ENCODE data around the gene EIF1.
A peak's percentile ranks its signal among the peaks of the same experiment; 100 is the strongest.
"Not testable (repeated sequence)": the region's sequence is repeated elsewhere in the genome, so short reads cannot be mapped to it uniquely, and the experiment has no call there.

The EIF1 gene

DNA sequence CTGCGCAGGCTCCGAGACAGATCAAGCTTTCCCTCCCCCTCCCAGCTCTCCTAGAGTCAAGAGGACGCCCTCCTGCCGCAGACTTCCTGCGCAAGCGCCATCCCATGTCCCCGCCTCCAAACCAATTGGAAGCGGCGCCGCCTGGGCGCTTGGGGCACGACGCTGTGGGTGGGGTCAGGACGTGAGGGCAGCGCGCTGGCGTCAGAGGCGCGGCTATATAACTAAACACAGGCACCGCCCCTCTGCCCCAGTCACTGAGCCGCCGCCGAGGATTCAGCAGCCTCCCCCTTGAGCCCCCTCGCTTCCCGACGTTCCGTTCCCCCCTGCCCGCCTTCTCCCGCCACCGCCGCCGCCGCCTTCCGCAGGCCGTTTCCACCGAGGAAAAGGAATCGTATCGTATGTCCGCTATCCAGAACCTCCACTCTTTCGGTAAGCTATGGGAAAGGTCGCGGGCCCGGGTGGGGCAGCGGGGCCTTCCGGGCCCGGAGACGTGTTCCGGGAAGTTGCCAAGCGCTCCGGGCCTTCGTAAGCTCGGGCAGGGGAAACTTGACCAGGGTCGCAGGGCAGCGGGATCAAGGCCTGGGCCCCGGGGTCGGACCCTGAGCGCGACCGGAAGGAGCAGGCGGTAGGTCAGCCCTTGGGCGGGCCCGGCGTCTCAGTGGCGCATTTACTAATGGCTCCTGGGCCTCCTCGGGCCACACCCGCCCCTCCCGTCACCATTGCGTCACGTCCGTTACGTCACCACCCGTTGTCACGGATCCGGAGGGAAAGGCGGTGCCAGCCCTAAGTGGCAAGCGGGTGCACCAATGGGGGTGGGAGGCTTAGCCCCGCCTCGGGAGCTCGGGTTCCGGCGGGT is at the start of gene EIF1:
Gene EIF1, plus strand, starts transcription at position 245 of the 856 bp plus-strand sequence. Its CDS starts 154 bp downstream, at position 399.
- DNase-seq (ENCODE audit: low read depth in 2 of 3, low spot score in 2 of 3), result peak; percentile 99 to 100 (median 100)

DNA sequence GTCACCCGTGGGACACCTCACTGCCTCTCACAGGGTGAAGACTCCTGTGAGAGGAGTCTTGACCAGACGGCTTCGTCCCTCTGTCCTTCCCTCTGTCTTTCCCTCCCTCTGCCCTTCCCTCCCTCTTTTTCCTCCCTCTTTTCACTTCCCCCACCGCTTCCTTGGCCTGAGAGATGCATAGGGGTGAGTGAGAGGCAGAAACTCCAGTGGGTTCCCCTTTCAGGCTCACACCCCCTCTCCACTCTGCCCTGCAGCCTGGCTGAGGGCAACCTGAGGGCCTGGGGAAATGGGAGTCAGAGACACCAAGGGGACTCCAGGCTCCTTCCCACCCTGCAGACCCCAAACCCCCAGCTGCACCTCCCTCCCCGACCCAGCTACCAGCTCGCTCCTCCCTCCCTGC is 49.7 kb upstream of the EIF1 start:
- DNase-seq (ENCODE audit: low read depth in 2 of 3, low spot score in 2 of 3), result no peak

DNA sequence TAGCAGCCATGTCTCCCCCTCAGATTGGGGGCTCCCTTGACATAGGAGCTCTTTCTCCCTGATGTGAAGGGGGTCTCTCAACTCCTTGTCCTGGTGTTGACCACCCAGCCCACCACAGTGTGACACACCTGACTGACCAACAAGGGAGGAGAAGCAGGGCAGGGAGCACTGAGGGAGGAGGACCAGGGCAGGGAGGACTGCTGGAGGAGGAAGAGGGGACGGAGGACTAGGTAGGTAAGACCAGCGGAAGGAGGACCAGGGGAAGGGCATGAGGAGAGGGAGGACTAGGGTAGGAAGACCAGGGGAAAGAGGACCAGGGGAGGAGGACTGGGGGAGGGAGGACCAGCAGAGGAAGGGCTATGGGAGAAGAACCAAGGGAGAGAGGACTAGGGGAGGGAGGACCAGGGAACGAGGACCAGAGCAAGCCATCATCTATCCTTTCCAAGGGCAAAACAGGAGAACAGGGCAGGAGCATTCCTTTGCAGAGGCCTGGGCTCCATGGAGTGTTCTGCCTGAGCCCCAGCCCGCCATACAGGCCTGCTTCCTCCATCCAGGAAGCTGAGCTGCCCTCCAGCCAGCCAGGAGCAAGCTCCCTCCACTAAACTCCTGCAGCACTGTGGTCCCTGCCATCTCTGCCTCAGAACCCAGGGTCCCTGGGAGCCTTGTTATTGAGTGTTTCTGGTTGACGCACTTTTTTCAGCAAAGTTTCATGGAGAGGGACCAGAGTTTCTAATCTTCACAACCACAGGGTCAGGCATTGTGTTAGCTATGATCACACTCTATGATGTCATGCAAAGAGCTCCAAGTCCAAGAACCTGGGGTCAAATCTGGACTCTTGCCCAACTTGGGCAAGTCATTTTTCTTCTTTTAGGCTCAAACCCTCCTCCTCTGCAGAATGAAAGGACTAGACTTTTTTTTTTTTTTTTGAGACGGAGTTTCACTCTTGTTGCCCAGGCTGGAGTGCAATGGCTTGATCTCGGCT is 48.9 kb upstream of the EIF1 start:
- DNase-seq (ENCODE audit: low read depth in 2 of 3, low spot score in 2 of 3), result no peak

DNA sequence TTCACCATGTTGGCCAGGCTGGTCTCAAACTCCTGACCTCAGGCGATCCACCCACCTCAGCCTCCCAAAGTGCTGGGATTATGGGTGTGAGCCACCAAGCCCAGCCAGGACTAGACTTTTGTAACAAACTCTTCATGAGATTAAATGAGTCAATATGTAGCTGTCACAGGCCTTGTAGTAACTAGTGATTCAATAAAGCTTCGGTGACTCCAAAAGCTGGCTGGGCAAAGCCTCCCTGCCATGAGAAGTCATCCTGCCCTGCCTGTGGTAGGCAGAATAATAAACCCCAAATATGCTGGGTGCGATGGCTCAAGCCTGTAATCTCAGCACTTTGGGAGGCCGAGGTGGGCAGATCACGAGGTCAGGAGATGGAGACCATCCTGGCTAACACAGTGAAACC is 48.1 kb upstream of the EIF1 start:
- DNase-seq (ENCODE audit: low read depth in 2 of 3, low spot score in 2 of 3), result not testable (repeated sequence)

DNA sequence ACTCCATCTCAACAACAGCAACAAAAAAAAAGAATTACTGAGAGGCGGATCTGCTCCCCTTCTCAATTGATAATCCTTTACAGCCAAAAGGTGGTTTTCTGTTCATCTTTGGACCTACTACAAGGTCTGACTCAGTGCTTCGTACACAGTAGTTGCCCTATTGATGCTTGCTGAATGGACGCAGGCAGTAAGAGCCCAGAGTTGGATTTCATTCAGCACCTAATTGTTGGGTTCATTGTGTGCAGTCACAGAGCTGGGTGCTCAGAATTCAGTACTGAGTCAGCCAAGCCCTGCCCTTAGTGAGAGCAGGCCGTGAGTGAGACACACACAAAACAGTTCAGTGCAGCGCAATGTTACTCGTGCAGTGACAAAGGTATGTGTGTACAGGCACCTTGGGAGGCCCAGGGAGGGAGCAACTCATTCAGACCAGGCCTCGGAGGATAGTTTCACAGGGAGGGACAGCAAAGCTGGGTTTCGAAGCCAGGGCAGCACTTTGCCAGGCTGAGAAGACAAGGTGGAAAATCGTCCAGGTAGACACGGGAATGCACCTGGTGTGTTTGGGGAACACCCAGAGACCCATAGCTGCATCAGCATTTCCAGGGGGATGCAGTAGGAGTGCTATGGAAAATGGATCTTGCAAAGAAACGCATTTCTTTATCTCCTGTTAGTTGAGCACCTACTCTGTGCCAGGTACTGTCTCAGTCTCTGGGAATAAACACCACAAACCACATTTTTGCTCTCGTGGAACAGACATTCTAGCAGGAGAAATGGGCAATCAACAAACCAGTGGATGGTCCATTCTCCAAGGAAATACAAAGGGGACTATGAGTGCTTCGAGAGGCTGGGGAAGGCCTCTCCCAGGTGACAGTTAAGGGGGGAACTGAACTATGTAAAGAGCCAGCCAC is 46.2 kb upstream of the EIF1 start:
- no peak for DNase-seq (ENCODE audit: low read depth in 2 of 3, low spot score in 2 of 3)

DNA sequence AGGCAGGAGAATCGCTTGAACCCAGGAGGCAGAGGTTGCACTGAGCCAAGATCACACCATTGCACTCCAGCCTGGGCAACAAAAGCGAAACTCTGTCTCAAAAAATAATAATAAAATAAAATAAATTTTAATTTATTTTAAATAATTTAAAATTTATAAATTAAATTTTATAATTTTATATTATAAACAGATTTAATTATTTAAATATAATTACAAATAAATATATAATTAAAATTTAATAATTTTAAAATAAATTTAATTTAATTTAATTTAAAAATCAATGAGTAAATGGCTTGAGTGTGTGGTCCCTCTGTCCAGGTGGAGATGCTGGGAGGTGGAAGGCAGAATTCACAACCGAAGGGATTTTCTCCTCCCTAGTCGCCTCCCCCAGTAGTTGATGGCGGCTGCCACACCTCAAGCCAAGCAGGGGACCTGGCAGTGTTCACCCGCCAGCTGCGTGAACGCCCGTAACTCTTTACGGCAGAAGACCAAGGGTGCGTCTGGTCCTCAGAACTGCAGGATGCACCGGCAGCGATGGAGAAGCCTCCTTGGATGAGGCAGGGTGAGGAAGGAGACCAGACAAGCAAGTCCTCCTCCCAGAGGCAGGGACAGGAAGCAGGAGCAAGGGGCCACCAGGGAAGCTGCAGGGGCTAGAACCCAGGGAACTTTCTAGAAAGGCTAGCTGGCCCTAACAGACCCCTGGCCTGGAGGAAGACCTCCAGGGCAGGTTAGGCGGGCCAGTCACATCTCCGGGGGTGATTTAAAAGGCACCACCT is 41.5 kb upstream of the EIF1 start:
- DNase-seq (ENCODE audit: low read depth in 2 of 3, low spot score in 2 of 3), result no peak

DNA sequence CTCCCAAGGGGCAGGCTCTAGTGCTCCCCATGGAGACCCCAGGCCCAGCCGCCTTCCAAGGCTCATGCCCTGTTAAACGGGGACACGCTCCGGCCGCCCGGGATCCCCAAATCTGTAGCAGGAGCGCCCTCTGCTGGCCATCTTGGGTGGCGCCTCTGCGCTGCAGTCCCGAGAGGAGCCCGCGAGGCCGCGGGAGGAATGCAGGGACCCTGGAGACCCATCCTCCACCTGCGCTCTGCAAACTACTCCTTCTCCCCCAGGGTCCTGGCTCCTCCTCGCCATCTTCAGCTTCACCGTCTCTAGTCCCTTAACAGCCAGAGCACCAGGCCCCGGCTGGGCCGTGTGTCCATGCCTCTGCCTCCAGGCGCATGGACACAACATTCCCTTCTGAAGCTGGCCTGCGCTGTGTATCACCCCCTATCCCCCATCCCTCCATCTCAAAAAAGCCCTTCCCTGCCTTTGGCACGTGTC is 40.7 kb upstream of the EIF1 start:
- peak; percentile 65 to 98 (median 95) for DNase-seq (ENCODE audit: low read depth in 2 of 3, low spot score in 2 of 3)

DNA sequence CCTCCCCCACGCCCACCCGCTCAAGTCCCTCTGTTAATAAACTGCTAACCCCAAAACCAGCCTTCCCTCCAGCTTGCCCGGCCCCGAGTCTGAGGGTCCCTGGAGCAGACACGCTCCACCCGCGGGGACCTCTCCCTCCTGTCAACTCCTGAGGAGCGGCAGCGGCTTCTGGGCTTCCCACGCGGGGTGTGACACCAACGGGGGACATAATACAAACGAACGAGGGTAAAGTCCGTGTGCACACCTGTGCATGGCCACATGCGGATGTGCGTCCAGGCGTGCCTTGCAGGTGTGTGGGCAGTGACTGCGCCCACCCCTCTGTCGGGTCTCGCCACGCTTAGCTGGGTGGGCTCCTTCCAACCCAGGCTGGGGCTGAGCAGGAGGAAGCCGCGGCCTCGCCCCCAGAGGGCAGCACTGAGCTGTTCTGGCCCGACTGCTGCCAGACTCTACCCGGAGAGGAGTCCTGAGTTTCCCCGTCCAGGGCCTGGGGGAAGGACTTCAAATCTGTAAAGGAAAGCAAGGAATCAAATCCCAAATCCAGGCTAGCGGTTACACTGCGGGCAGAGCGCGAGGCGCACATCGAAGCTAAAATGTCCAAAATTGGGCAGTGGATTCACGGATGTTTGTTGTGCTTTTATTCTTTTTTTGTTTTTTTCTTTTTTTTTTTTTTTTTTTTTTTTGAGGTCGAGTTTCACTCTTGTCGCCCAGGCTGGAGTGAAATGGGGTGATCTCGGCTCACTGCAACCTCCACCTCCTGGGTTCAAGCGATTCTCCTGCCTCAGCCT is 40.1 kb upstream of the EIF1 start:
- peak; percentile 68 to 91 (median 76) for DNase-seq (ENCODE audit: low read depth in 2 of 3, low spot score in 2 of 3)

DNA sequence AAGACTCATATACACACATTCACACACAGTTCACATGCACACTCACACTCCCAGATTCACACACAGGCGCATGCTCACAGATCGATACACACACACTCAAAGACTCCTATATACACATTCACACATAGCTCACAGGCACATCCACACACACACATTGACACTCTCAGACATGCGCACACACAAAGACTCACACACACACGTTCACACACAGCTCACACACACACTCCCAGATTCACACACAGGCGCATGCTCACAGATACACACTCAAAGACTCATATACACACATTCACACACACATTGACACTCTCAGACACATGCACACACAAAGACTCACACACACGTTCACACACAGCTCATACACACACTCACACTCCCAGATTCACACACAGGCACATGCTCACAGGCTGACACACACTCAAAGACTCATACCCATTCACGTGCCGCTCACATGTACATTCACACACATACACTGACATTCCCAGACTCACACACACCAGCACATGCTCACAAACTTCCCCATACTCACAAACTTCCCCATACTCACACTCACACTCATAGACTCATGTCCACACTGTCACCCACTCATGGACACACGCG is 38.7 kb upstream of the EIF1 start:
- no peak for DNase-seq (ENCODE audit: low read depth in 2 of 3, low spot score in 2 of 3)

DNA sequence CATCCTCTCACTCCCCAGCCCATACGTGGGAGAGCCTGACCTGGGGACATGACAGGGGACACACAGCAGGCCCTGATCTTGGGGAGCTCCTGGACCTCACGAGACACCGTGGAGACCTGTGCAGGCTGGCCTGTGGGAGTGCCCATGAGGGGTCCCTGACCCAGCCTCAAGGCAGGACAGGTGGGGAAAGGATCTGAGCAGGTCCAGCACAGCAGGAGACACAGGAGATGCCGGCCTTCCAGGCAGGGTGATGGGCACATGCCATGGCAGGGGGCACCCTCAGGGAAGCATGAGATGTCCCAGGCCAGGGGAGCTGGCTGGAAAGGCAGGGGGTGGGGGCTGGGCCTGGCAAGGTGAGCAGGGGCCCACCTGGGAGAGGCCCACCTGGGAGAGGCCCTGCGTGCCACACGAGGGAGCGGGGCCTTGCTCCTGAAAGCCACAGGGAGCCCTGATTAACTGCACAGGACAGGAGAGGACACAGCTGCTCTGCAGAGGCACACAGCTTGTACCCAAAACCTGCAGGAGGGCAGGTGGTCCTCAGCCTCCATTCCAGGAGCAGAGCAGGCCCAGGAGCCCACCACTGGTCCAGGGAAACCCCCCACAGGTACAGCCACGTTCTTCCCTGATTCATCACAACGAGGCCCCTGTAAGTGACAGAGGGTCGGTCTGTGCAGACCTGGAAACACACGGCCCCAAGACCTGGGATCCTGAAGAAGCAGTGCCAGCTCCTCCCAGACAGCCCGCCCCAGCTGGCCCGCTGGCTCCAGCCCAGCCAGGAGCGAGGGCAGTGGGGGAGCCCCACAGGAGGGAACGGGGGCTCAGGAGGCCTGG is 37.7 kb upstream of the EIF1 start:
- no peak for DNase-seq (ENCODE audit: low read depth in 2 of 3, low spot score in 2 of 3)

DNA sequence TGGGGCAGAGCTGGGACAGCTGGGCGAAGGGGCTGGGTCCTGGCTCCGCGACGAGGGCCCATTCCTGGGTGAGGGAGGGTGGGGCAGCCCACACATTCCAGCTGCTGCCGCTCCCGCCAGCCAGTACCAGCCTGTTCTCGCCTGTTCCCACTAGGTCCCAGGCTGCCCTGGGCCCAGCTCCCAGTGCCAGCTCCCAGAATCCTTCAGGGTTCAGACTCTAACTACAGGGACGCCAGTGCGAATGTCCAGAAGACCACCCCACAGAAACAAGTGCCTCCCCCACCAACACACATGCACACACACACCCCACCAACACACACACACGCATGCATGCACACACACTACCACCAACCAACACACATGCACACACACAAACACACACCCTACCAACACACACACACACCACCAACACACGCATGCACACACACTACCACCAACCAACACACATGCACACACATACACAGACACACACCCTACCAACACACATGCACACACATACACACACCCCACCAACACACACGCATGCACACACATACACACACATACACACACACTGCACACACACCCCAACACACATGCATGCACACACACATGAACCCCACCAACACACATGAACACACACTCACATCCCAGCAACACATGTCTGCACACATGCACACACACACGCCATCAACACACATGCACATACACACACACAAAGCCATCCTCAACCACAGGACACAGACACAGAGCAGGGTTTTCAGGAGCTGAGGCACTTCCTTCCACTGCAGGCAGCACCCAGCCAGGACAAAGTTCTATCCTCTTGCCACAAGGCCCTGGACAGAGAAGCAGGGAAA is 36.8 kb upstream of the EIF1 start:
- DNase-seq (ENCODE audit: low read depth in 2 of 3, low spot score in 2 of 3), result no peak

DNA sequence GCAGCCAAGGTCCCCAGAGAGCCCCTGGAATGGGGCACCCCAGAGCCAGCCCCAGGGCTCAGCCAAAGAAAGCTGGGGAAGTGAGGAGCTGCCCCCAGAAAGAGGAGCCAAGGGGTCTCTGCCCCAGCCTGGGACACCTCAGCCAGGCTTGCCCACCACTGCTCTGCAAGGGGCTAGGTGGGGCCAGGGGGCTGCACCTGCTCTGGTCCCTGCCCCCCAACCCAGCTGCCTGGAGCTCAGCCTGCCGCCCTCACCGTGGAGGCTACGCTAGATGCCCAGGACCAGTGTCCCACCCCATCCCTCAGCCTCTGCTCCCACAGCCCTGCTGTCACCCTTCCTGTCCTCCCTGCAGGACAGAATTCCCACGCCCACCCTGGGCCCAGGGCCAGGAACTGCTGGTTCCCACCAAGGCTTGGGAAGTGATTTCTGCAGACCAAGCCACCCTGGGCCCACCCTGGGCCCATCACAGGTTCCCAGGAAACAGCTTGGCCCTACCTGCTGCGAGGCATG is 36.2 kb upstream of the EIF1 start:
- DNase-seq (ENCODE audit: low read depth in 2 of 3, low spot score in 2 of 3), result no peak

DNA sequence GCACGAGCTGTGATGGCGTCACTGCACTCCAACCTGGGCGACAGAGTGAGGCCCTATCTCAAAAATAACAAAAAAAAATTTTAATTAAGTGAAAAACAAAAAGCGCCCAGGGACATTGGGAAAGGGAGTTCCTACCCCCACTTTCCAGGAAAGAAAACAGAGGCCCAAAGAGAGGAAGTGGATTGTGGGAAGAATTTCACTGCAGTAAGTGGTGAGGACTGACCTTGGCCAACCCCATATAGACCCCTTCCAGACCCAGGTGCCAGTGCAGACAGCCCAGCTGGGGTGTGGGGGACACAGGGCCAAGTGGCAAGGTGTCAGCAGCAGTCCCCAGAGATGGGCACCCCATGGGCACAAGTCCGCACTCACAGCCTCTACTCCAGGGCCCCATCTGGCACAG is 35.3 kb upstream of the EIF1 start:
- DNase-seq (ENCODE audit: low read depth in 2 of 3, low spot score in 2 of 3), result no peak

DNA sequence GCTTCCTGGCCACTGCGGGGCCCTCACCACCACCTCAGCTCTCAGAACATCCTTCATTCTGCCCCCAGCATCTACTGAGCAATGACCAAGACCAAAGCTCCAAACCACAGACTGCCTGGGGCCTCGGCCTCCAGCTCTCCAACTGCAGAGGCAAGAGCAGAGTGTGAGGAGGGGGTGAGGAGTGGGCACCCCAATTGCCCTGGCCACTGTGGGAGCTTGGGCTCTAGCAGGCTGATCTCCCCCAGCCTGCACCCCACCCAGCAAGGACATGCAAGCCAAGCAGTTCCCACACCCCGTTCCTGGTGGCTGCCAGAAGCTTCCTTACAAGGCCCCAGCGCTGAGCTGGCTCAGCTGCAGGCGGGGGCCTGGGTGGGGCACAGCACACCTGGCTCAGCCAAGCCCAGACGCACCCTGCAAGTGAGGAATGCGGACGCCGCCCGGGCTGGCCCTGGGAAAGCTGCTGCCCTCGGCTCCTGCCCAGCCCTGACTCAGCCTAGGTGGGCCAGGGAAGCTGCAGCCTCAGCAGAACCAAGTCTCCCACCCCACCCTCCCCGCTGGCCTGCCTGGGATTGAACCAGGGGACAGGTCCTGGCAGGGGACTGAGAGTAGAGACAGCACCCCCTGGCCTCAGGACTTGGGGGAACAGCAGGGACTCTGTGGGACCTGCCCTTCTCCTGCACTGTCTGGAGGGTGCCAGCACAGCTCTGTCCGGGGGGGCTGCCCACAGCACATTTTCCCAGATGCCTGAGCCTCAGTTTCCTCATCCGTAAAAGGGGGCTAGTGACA is 34.6 kb upstream of the EIF1 start:
- DNase-seq (ENCODE audit: low read depth in 2 of 3, low spot score in 2 of 3), result no peak

DNA sequence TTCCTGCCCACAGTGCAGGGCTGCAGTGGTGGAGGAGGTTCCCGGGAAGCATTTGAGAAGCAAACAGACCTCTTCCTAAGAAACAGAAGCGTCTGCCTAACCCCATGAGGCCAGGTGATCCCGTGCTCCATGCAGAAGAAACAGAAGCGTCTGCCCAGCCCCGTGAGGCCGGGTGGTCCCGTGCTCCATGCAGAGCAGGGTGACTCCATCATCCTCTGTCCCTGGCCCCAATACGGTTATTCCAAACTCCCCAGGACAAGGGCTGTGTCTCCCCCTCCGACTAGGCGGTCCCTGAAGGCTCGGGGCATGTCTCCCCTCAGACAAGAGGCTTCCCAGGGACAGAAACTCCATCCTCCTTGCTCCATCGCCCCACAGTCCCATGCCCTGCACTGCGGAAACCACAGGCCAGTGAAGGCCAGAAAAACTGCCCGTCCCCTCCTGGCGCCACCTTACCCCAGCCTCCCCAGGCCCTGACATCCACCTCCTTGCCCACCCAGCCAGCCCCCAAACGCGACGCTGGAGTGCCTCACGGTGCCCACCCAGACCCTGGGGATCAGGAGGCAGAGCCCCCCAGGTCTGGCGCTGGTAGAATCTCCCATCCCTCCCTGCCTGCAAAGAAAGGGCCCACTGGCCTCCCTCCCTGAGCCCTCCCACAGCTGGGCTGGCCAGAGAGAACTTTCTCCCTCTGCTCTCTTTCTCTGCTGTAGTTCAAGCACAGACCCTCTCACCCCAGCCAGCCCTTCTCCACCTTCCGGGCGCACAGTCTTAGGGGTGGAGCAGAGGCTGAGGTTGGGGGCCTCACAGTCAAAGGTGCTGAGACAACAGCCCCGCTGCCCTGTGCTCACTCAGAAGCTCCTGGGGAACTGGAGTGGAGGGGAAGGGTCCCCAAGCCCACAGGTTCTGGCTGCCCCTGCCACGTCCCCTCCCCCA is 33.7 kb upstream of the EIF1 start:
- no peak for DNase-seq (ENCODE audit: low read depth in 2 of 3, low spot score in 2 of 3)
